ENCODE data around the gene METTL14.

GRCh38 chr4:118761397-118762016 lies 76.3 kb downstream of the METTL14 start:
- no peak for TF ChIP-seq CTCF (IDR thresholded peaks at IDR 0.05)
- TF ChIP-seq POLR2A (IDR thresholded peaks at IDR 0.05), result no peak
- no peak for TF ChIP-seq POLR2AphosphoS5 (IDR thresholded peaks at IDR 0.05)

Measured in prostate gland (tissue), 2 donors.